SK-N-SH treated with all-trans-retinoic acid at 6 μM for 48 hours (cell line): ENCODE measurements around the gene PEDS1.

Experiments used
- ATAC-seq: fragments of 200-7000 bp; cut with Tn5 transposase; 3 replicates; pipeline ENCODE4 v1.9.1; 2020; ENCODE audit warnings: mild to moderate bottlenecking, moderate library complexity
- ARNTL ChIP-seq: fragments of 450-650 bp; formaldehyde crosslinking; IDR thresholded peaks from 2 replicates; pipeline ENCODE4 v1.5.0; 2020; ENCODE audit warnings: low read depth, mild to moderate bottlenecking, moderate library complexity, borderline replicate concordance
- BACH2 ChIP-seq: fragments of 250-450 bp; sonication (Bioruptor Pico); IDR thresholded peaks from 2 replicates; pipeline ENCODE4 v1.9.0; 2021; ENCODE audit warnings: mild to moderate bottlenecking, borderline replicate concordance
- CSDC2 ChIP-seq: fragments of 250-450 bp; sonication (Bioruptor Pico); IDR thresholded peaks from 2 replicates; pipeline ENCODE4 v1.5.0; 2020; ENCODE audit warnings: mild to moderate bottlenecking, moderate library complexity
- ESRRG ChIP-seq: fragments of 250-450 bp; sonication (Bioruptor Pico); IDR thresholded peaks from 2 replicates; pipeline ENCODE4 v1.6.1; 2021; ENCODE audit warnings: mild to moderate bottlenecking
- GLIS3 ChIP-seq: fragments of 250-450 bp; sonication (Bioruptor Pico); IDR thresholded peaks from 2 replicates; pipeline ENCODE4 v1.5.0; 2020; ENCODE audit warnings: mild to moderate bottlenecking, moderate library complexity
- ISL1 ChIP-seq: fragments of 250-450 bp; sonication (Bioruptor Pico); IDR thresholded peaks from 2 replicates; pipeline ENCODE4 v2.1.2; 2022; ENCODE audit warnings: mild to moderate bottlenecking, moderate library complexity
- OSR1 ChIP-seq: fragments of 250-450 bp; sonication (Bioruptor Pico); IDR thresholded peaks from 2 replicates; pipeline ENCODE4 v1.8.0; 2022; ENCODE audit warnings: moderate library complexity, mild to moderate bottlenecking, inconsistent platforms
- RARB ChIP-seq: fragments of 250-450 bp; sonication (Bioruptor Pico); IDR thresholded peaks from 2 replicates; pipeline ENCODE4 v1.8.0; 2021; ENCODE audit warnings: mild to moderate bottlenecking, moderate library complexity
- SNAI2 ChIP-seq: fragments of 250-450 bp; sonication (Bioruptor Pico); IDR thresholded peaks from 2 replicates; pipeline ENCODE4 v1.5.0; 2020; ENCODE audit warnings: mild to moderate bottlenecking, moderate library complexity
- TCF4 ChIP-seq: fragments of 250-450 bp; sonication (Bioruptor Pico); IDR thresholded peaks from 2 replicates; pipeline ENCODE4 v1.8.0; 2021; ENCODE audit warnings: mild to moderate bottlenecking, moderate library complexity, borderline replicate concordance
- TOX ChIP-seq: fragments of 250-450 bp; sonication (Bioruptor Pico); IDR thresholded peaks from 2 replicates; pipeline ENCODE4 v1.8.0; 2021; ENCODE audit warnings: mild to moderate bottlenecking, moderate library complexity, borderline replicate concordance
- ZC3H10 ChIP-seq: fragments of 250-450 bp; sonication (Bioruptor Pico); IDR thresholded peaks from 2 replicates; pipeline ENCODE4 v1.5.1; 2021; ENCODE audit warnings: mild to moderate bottlenecking, moderate library complexity
- ZFP3 ChIP-seq: fragments of 250-450 bp; sonication (Bioruptor Pico); IDR thresholded peaks from 2 replicates; pipeline ENCODE4 v1.5.0; 2020; ENCODE audit warnings: mild to moderate bottlenecking, moderate library complexity
- ZFP30 ChIP-seq: fragments of 450-650 bp; formaldehyde crosslinking; IDR thresholded peaks from 2 replicates; pipeline ENCODE4 v1.5.0; 2022; ENCODE audit warnings: mild to moderate bottlenecking, moderate library complexity
- ZNF565 ChIP-seq: fragments of 450-650 bp; formaldehyde crosslinking; conservative IDR thresholded peaks from 2 replicates; pipeline ENCODE4 v1.5.0; 2020; ENCODE audit warnings: low read depth, mild to moderate bottlenecking, moderate library complexity
- ZNF70 ChIP-seq: fragments of 450-650 bp; formaldehyde crosslinking; IDR thresholded peaks from 2 replicates; pipeline ENCODE4 v1.5.0; 2020; ENCODE audit warnings: mild to moderate bottlenecking, moderate library complexity
- ZNF8 ChIP-seq: fragments of 450-650 bp; formaldehyde crosslinking; IDR thresholded peaks from 2 replicates; pipeline ENCODE4 v1.5.0; 2020; ENCODE audit warnings: mild to moderate bottlenecking, moderate library complexity
- TF ChIP-seq, protein P1 (sequence below): fragments of 250-450 bp; sonication (Bioruptor Pico); IDR thresholded peaks from 2 replicates; pipeline ENCODE4 v1.5.0; 2020; ENCODE audit warnings: mild to moderate bottlenecking, moderate library complexity
- TF ChIP-seq, protein P2 (sequence below): fragments of 250-450 bp; sonication (Bioruptor Pico); IDR thresholded peaks from 2 replicates; pipeline ENCODE4 v1.8.0; 2021; ENCODE audit warnings: low read depth, mild to moderate bottlenecking, moderate library complexity, borderline replicate concordance
- TF ChIP-seq, protein P3 (sequence below): fragments of 250-450 bp; sonication (Bioruptor Pico); IDR thresholded peaks from 2 replicates; pipeline ENCODE4 v1.8.0; 2020; ENCODE audit warnings: mild to moderate bottlenecking, moderate library complexity, borderline replicate concordance
- TF ChIP-seq, protein P4 (sequence below): fragments of 250-450 bp; sonication (Bioruptor Pico); IDR thresholded peaks from 2 replicates; pipeline ENCODE4 v1.5.1; 2021; ENCODE audit warnings: mild to moderate bottlenecking, moderate library complexity

Gene PEDS1

DNA sequence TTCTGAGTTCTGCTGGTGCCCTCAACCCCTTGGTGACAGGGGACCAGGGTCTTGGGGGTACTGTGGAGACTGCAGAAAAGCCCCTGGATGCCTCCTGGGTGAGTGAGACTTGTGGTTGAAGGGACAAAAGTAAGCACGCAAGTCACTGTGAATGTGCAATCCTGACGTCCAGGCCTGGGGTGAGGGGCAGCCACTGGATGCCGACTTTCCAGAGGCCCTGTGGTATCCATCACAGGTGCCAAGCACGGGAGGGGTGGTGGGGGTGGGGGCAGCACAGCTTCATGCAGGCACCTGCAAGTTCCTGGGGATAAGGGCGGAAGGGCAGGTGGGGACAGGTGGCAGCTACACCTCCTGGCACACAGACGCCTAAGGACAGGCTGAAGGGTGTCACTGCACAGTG is 20.5 kb downstream of the PEDS1 start:
- no peak for ATAC-seq
- no peak for TF ChIP-seq ZNF70 (CRISPR knock-in tag)
- TF ChIP-seq, protein P1, sequence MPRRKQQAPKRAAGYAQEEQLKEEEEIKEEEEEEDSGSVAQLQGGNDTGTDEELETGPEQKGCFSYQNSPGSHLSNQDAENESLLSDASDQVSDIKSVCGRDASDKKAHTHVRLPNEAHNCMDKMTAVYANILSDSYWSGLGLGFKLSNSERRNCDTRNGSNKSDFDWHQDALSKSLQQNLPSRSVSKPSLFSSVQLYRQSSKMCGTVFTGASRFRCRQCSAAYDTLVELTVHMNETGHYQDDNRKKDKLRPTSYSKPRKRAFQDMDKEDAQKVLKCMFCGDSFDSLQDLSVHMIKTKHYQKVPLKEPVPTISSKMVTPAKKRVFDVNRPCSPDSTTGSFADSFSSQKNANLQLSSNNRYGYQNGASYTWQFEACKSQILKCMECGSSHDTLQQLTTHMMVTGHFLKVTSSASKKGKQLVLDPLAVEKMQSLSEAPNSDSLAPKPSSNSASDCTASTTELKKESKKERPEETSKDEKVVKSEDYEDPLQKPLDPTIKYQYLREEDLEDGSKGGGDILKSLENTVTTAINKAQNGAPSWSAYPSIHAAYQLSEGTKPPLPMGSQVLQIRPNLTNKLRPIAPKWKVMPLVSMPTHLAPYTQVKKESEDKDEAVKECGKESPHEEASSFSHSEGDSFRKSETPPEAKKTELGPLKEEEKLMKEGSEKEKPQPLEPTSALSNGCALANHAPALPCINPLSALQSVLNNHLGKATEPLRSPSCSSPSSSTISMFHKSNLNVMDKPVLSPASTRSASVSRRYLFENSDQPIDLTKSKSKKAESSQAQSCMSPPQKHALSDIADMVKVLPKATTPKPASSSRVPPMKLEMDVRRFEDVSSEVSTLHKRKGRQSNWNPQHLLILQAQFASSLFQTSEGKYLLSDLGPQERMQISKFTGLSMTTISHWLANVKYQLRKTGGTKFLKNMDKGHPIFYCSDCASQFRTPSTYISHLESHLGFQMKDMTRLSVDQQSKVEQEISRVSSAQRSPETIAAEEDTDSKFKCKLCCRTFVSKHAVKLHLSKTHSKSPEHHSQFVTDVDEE (CRISPR knock-in tag) = no peak
- TF ChIP-seq, protein P2, sequence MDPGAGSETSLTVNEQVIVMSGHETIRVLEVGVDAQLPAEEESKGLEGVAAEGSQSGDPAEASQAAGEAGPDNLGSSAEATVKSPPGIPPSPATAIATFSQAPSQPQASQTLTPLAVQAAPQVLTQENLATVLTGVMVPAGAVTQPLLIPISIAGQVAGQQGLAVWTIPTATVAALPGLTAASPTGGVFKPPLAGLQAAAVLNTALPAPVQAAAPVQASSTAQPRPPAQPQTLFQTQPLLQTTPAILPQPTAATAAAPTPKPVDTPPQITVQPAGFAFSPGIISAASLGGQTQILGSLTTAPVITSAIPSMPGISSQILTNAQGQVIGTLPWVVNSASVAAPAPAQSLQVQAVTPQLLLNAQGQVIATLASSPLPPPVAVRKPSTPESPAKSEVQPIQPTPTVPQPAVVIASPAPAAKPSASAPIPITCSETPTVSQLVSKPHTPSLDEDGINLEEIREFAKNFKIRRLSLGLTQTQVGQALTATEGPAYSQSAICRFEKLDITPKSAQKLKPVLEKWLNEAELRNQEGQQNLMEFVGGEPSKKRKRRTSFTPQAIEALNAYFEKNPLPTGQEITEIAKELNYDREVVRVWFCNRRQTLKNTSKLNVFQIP (CRISPR knock-in tag) = no peak
- no peak for TF ChIP-seq OSR1 (CRISPR knock-in tag)
- TF ChIP-seq, protein P3, sequence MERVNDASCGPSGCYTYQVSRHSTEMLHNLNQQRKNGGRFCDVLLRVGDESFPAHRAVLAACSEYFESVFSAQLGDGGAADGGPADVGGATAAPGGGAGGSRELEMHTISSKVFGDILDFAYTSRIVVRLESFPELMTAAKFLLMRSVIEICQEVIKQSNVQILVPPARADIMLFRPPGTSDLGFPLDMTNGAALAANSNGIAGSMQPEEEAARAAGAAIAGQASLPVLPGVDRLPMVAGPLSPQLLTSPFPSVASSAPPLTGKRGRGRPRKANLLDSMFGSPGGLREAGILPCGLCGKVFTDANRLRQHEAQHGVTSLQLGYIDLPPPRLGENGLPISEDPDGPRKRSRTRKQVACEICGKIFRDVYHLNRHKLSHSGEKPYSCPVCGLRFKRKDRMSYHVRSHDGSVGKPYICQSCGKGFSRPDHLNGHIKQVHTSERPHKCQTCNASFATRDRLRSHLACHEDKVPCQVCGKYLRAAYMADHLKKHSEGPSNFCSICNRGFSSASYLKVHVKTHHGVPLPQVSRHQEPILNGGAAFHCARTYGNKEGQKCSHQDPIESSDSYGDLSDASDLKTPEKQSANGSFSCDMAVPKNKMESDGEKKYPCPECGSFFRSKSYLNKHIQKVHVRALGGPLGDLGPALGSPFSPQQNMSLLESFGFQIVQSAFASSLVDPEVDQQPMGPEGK (CRISPR knock-in tag) = no peak
- no peak for TF ChIP-seq ISL1
- TF ChIP-seq BACH2 = no peak
- no peak for TF ChIP-seq TOX (CRISPR knock-in tag)
- no peak for TF ChIP-seq ZC3H10 (CRISPR knock-in tag)
- TF ChIP-seq CSDC2 (CRISPR knock-in tag) = no peak
- TF ChIP-seq ZFP3 (CRISPR knock-in tag) = no peak
- TF ChIP-seq GLIS3 (CRISPR knock-in tag) = no peak
- TF ChIP-seq ARNTL (CRISPR knock-in tag) = no peak
- TF ChIP-seq RARB = no peak
- no peak for TF ChIP-seq ESRRG (CRISPR knock-in tag)
- no peak for TF ChIP-seq ZNF8 (CRISPR knock-in tag)

DNA sequence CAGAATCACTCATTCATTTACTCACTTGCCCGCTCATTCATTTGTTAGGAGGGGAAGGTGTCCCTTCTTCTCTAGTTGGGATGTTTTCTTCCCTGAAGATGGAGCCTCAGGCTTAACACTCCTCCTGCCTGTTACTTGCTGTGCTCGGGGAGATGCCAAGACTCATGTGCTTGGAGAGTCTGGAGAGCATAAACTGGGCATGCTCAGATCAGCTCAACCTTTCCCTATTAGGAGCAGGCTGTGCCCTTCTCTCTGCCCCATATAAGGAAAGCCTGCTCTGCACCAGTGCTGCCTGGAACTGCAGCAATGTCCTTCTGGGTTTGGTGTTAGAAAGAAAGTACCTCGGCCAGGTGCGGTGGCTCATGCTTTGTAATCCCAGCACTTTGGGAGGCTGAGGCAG is 22.5 kb downstream of the PEDS1 start:
- no peak for TF ChIP-seq OSR1 (CRISPR knock-in tag)
- TF ChIP-seq, protein P2 (CRISPR knock-in tag) = no peak
- TF ChIP-seq CSDC2 (CRISPR knock-in tag) = no peak
- TF ChIP-seq BACH2 = no peak
- no peak for TF ChIP-seq ISL1
- no peak for TF ChIP-seq SNAI2 (CRISPR knock-in tag)
- no peak for TF ChIP-seq ZNF70 (CRISPR knock-in tag)
- ATAC-seq = no peak

DNA sequence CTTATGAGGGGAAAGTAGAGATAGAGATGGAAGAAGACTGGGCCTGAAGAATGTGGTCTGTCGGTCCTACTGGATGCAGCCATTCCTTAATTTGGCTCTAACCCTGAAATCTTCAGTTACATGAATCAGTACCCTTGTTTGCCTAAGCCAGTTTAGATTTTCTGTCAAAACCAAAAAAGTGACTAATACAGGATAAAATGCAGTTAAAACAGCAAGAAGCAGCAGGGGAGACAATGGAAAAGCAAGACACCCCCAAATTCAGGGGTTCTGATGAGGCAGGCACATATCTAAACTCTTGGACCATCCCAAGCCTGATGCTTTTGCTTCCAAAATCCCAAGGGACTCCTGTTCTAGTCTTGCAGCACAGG is 23.2 kb downstream of the PEDS1 start:
- no peak for ATAC-seq
- TF ChIP-seq RARB (no peak), SNAI2 (CRISPR knock-in tag) (no peak), ZFP3 (CRISPR knock-in tag) (no peak), ARNTL (CRISPR knock-in tag) (no peak), TOX (CRISPR knock-in tag) (no peak), CSDC2 (CRISPR knock-in tag) (no peak), TCF4 (CRISPR knock-in tag) (no peak), OSR1 (CRISPR knock-in tag) (no peak), ZC3H10 (CRISPR knock-in tag) (no peak), ZNF565 (CRISPR knock-in tag) (no peak), BACH2 (no peak), ZFP30 (CRISPR knock-in tag) (no peak), GLIS3 (CRISPR knock-in tag) (no peak)
- TF ChIP-seq, protein P2 (CRISPR knock-in tag) = no peak
- TF ChIP-seq, protein P4, sequence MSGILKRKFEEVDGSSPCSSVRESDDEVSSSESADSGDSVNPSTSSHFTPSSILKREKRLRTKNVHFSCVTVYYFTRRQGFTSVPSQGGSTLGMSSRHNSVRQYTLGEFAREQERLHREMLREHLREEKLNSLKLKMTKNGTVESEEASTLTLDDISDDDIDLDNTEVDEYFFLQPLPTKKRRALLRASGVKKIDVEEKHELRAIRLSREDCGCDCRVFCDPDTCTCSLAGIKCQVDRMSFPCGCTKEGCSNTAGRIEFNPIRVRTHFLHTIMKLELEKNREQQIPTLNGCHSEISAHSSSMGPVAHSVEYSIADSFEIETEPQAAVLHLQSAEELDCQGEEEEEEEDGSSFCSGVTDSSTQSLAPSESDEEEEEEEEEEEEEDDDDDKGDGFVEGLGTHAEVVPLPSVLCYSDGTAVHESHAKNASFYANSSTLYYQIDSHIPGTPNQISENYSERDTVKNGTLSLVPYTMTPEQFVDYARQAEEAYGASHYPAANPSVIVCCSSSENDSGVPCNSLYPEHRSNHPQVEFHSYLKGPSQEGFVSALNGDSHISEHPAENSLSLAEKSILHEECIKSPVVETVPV = no peak
